MCF 10A (cell line): ENCODE results near the gene SMIM35. TPM values are rescaled to one million over a fixed set of nuclear protein-coding genes. Genes with fewer than 3 reads are reported as not detected.

Experiments used
- BruUV-seq: library from RNA; stranded (reverse); fragments of 400-500 nt; replicated peaks from 2 replicates; lab custom pipeline; 2021; lab: Mats Ljungman, UMichigan
- CTCF ChIA-PET: fragments of 300-600 bp; sonication (Branson Sonifier 250); formaldehyde crosslinking; extraction: SDS; loops from one replicate; lab custom pipeline; 2021; ENCODE audit warnings: antibody characterized with exemption, inconsistent platforms; lab: Yijun Ruan, JAX
- POLR2A ChIA-PET: fragments of 300-600, 350-650 bp; sonication (Branson Sonifier 250); formaldehyde crosslinking; extraction: SDS; loops from one replicate; lab custom pipeline; 2020; ENCODE audit warnings: antibody characterized with exemption, inconsistent platforms; lab: Yijun Ruan, JAX
- DNase-seq: peaks from one replicate; pipeline ENCODE4 v3.0.0-alpha.2; 2018; ENCODE audit not compliant: unreplicated experiment
- H3K27ac Mint-ChIP-seq: one replicate; pipeline ENCODE4 v1.8.0; 2022; ENCODE audit warnings: mild to moderate bottlenecking, low read depth, mixed read lengths; ENCODE audit not compliant: unreplicated experiment
- H3K27me3 Mint-ChIP-seq: one replicate; pipeline ENCODE4 v1.8.0; 2022; ENCODE audit warnings: mixed read lengths; ENCODE audit not compliant: insufficient read depth, unreplicated experiment
- H3K36me3 Mint-ChIP-seq: one replicate; pipeline ENCODE4 v1.8.0; 2022; ENCODE audit warnings: mild to moderate bottlenecking, moderate library complexity, mixed read lengths; ENCODE audit not compliant: insufficient read depth, unreplicated experiment
- H3K4me1 Mint-ChIP-seq: one replicate; pipeline ENCODE4 v1.8.0; 2022; ENCODE audit warnings: mixed read lengths; ENCODE audit not compliant: insufficient read depth, unreplicated experiment
- H3K4me3 Mint-ChIP-seq: one replicate; pipeline ENCODE4 v1.8.0; 2022; ENCODE audit warnings: mild to moderate bottlenecking, moderate library complexity, mixed read lengths; ENCODE audit not compliant: unreplicated experiment
- H3K9me3 Mint-ChIP-seq: one replicate; pipeline ENCODE4 v1.8.0; 2022; ENCODE audit warnings: mixed read lengths; ENCODE audit not compliant: unreplicated experiment
- intact Hi-C: fragments of 100-400 bp; cut with micrococcal nuclease; formaldehyde crosslinking; loops from 2 replicates; pipeline ENCODE4 v1.14.1; 2022
- total RNA-seq: library from RNA; stranded (reverse); gene quantifications from 2 replicates; pipeline ENCODE4 v1.2.3, GENCODE V29; 2022
- TF ChIP-seq, protein P1 (sequence below): fragments of 200-600 bp; IDR thresholded peaks from one replicate; pipeline ENCODE4 v1.8.0; 2022; ENCODE audit warnings: antibody characterized with exemption, mild to moderate bottlenecking; ENCODE audit not compliant: unreplicated experiment

The SMIM35 gene
- total RNA-seq, 1 experiment from 2014 or later: not detected

DNA sequence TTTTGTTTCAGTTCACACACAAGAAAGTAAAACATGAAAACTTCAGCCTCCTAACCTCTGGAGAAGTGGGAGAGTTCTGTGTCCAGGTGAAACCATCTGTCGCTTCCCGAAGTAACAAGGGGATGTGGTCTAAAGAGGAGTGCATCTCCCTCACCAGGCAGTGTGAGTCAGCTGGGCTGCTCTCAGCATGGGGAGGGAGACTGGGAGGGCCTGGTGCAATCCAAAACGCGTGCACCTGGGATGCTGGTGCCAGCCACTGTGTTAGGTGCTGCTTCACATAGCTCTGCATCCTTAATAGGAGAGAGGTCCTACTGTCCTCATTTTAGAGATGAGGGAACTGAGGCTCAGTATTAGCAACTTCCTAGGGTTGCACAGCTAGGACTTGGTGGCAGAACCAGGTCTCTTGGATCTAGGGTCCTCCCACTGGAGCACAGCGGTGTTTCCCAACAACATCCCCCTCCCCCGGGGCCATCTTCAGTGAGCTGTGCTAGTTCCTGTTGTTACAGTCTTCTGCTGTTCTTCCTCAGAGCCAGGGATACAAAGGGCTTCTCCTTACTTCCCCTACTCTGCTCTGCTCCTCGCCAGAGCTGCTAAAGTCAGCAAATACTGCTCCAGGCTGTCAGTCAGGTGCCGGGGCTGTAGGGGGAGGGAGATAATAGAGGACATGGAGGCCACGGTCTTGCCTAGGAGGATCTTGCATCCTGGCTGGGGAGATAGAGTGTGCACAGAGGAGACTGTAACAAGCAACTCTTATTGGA lies 92.6 kb downstream of the SMIM35 start:
- Mint-ChIP-seq H3K27ac (no peak overlapping the region), H3K36me3 (no peaks in the 10 kb centered on the region), H3K4me3 (no peak overlapping the region), H3K9me3 (no peaks in the 10 kb centered on the region), H3K27me3 (no peaks in the 10 kb centered on the region), H3K4me1 (no peaks in the 10 kb centered on the region)
- no TSS peak for BruUV-seq
- TF ChIP-seq, protein P1, sequence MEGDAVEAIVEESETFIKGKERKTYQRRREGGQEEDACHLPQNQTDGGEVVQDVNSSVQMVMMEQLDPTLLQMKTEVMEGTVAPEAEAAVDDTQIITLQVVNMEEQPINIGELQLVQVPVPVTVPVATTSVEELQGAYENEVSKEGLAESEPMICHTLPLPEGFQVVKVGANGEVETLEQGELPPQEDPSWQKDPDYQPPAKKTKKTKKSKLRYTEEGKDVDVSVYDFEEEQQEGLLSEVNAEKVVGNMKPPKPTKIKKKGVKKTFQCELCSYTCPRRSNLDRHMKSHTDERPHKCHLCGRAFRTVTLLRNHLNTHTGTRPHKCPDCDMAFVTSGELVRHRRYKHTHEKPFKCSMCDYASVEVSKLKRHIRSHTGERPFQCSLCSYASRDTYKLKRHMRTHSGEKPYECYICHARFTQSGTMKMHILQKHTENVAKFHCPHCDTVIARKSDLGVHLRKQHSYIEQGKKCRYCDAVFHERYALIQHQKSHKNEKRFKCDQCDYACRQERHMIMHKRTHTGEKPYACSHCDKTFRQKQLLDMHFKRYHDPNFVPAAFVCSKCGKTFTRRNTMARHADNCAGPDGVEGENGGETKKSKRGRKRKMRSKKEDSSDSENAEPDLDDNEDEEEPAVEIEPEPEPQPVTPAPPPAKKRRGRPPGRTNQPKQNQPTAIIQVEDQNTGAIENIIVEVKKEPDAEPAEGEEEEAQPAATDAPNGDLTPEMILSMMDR: no peak
- DNase-seq: no peak
- ChIA-PET CTCF (interaction anchor here (0.7 to 1.2 kb wide), 2 partner anchors 48 to 1776 kb away, joined by 3 to 4 read pairs; no protein-coding TSS in a partner anchor), POLR2A (interaction anchor here (0.6 kb wide), 1 partner anchor 46 kb away, joined by 3 read pairs; no protein-coding TSS in a partner anchor)
- intact Hi-C loops: no loop called here

DNA sequence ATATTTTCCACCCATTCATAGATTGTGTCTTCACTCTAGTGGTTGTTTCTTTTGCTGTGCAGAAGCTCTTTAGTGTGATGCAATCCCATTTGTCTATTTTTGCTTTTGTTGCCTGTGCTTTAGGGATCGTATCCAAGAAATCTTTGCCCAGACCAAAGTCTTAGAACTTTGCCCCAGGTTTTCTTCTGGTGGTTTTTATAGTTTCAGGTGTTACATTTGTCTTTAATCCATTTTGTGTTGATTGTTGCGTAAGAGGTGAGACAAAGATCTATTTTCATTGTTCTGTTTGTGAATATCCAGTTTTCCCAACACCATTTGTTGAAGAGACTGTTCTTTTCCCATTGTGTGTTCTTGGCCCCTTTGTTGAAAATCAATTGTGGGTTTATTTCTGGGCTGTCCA lies 94.1 kb downstream of the SMIM35 start:
- H3K27me3 Mint-ChIP-seq: peaks cover 10% of the 10 kb centered on the region
- H3K4me1 Mint-ChIP-seq: no peaks in the 10 kb centered on the region
- H3K9me3 Mint-ChIP-seq: no peaks in the 10 kb centered on the region
- TF ChIP-seq, protein P1: no peak
- H3K27ac Mint-ChIP-seq: no peak overlapping the region
- no TSS peak for BruUV-seq
- H3K4me3 Mint-ChIP-seq: no peak overlapping the region
- H3K36me3 Mint-ChIP-seq: no peaks in the 10 kb centered on the region
- ChIA-PET POLR2A (no interaction called here), CTCF (interaction anchor here (0.6 kb wide), 1 partner anchor 77 kb away, joined by 3 read pairs; no protein-coding TSS in a partner anchor)
- peak; percentile 26 for DNase-seq
- intact Hi-C loops: no loop called here

DNA sequence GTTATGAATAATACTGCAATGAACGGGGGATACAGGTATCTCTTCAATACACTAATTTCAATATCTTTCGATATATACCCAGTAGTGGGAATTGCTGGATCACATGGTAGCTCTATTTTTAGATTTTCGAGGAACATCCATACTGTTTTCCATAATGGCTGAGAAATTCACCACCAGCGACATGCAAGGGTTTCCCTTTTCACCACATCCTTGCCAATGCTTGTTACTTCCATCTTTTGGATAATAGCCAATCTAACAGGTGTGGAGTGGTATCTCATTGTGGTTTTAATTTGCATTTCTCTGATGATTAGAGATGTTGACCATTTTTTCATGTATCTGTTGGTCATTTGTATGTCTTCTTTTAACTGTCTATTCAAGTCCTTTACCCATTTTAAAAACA lies 94.6 kb downstream of the SMIM35 start:
- H3K27ac Mint-ChIP-seq: no peak overlapping the region
- BruUV-seq: no TSS peak
- POLR2A ChIA-PET: interaction anchor here (0.7 kb wide), 1 partner anchor 45 kb away, joined by 3 read pairs; no protein-coding TSS in a partner anchor
- CTCF ChIA-PET: no interaction called here
- intact Hi-C loops: no loop called here
- no peaks in the 10 kb centered on the region for H3K36me3 Mint-ChIP-seq
- peaks cover 15% of the 10 kb centered on the region for H3K27me3 Mint-ChIP-seq
- DNase-seq: no peak
- H3K4me1 Mint-ChIP-seq: no peaks in the 10 kb centered on the region
- TF ChIP-seq, protein P1: no peak
- H3K9me3 Mint-ChIP-seq: no peaks in the 10 kb centered on the region
- no peak overlapping the region for H3K4me3 Mint-ChIP-seq

DNA sequence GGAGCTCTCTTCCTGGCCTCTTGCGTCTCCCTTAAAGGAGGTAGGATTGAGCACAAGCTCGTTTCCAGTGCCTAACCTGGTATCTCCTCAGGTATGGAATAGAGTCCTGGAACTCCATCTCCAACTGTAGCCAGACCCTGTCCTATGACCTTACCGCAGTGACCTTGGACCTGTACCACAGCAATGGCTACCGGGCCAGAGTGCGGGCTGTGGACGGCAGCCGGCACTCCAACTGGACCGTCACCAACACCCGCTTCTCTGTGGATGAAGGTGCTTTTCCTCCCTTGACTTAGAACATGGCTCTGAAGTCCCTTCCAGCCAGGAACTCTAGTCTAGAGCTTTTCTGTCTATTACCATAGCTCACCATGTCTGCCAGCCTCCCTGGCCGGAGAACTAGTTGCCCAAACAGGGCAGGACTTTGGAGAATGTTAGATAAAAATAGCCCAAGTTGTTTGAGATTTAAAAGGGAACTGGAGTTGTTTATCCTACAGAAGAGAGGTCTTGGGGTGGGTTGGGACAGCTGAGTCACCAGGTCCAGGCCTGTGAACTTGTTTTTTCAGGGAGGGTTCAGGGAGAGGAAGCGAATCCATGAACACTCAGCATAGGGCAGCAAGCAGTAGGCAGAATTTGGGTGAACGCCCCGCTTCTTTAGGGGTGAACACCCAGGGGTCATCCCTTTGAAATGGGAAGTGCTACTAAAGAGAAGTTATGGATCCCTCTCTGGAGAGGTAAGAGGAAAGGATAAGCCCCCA lies 97.2 kb downstream of the SMIM35 start:
- TF ChIP-seq, protein P1: no peak

More for the DNA sequence above, 97.2 kb downstream of the SMIM35 start:
- BruUV-seq: no TSS peak
- Mint-ChIP-seq H3K27ac (no peak overlapping the region), H3K4me3 (no peak overlapping the region), H3K36me3 (peaks cover 4% of the 10 kb centered on the region), H3K4me1 (no peaks in the 10 kb centered on the region), H3K27me3 (peaks cover 34% of the 10 kb centered on the region), H3K9me3 (no peaks in the 10 kb centered on the region)
- intact Hi-C loops: no loop called here
- ChIA-PET CTCF (interaction anchor here (0.6 to 0.7 kb wide), 2 partner anchors 81 to 564 kb away, joined by 3 read pairs; no protein-coding TSS in a partner anchor), POLR2A (no interaction called here)
- DNase-seq: no peak
